ENCODE results near the gene SLC35D1. TPM values are rescaled to one million over a fixed set of nuclear protein-coding genes. Genes with fewer than 3 reads are reported as not detected.

The SLC35D1 gene
- total and polyA plus RNA-seq, 10 of the 15 experiments (the other 5 are each of a cell fraction or from before 2014, with no cell fraction given) = 2.9 to 12.4 (median 8.6) TPM

DNA sequence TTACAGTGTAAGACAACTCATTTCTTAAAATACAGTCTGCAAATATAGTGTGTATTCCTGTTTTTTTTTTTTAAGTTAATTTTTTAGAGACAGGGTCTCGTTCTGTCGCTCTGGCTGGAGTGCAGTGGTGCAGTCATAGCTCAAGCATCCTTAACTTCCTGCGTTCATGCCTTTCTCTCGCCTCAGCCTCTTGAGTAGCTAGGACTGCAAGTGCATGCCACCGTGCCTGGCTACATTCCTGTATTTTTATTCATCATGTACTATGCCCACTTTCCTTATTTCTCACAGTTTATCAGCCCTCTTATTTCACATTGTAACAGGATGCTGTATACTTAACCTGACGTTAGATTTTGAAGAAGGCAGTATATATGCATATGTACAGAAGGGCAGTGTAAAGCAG lies 102.4 kb downstream of the SLC35D1 start (continued):
- TF ChIP-seq IKZF1 (conservative IDR thresholded peaks at IDR 0.05) = no peak

Small RNA genes within 50 kb of the gene (small RNA-seq; reads per million reads assigned to genes)
- gene RF00322 = not detected

Other genes with a start within 250 kb of the SLC35D1 start
- gene DNAI4, start 129.3 kb downstream of the SLC35D1 start, total RNA-seq (2014; rRNA removed) = 0.16 TPM in 1 of 2 replicates, not detected in the other
- gene DNAI4, start 129.3 kb downstream of the SLC35D1 start, total RNA-seq (2014; rRNA removed; fragmentation: Illumina TruSeq; extraction: Trizol) = 0.23 and 0.27 TPM in 2 replicates
- gene DNAI4, start 129.3 kb downstream of the SLC35D1 start, total RNA-seq (2021) = 0.46 and 0.77 TPM in 2 replicates
- 0.24 and 0.98 TPM in 2 replicates for gene DNAI4, start 129.3 kb downstream of the SLC35D1 start, polyA plus RNA-seq (2011; rRNA removed)
- 0.10 and 0.13 TPM in 2 replicates for gene DNAI4, start 129.3 kb downstream of the SLC35D1 start, polyA plus RNA-seq (2014; fragmentation: Illumina TruSeq; extraction: Trizol)
- gene DNAI4, start 129.3 kb downstream of the SLC35D1 start, polyA plus RNA-seq (2014; fragmentation: Nextera tagmentation; extraction: Ambion mirVana) = under 1 TPM; 0.15 to 0.21 TPM
- 0.15 and 0.27 TPM in 2 replicates for gene DNAI4, start 129.3 kb downstream of the SLC35D1 start, polyA plus RNA-seq (2014; rRNA removed)
- gene DNAI4, start 129.3 kb downstream of the SLC35D1 start, polyA plus RNA-seq (2016; fragmentation: Nextera tagmentation; extraction: Ambion mirVana) = 1 to 10 TPM; 1.2 to 2.3 TPM
- gene MIER1, start 129.2 kb downstream of the SLC35D1 start, total RNA-seq (2014; rRNA removed) = 24.7 and 30.9 TPM in 2 replicates
- gene MIER1, start 129.2 kb downstream of the SLC35D1 start, total RNA-seq (2014; rRNA removed; fragmentation: Illumina TruSeq; extraction: Trizol) = 33.9 and 34.2 TPM in 2 replicates
- 29.7 and 31.4 TPM in 2 replicates for gene MIER1, start 129.2 kb downstream of the SLC35D1 start, total RNA-seq (2021)
- 22.8 and 39.8 TPM in 2 replicates for gene MIER1, start 129.2 kb downstream of the SLC35D1 start, polyA plus RNA-seq (2011; rRNA removed)
- gene MIER1, start 129.2 kb downstream of the SLC35D1 start, polyA plus RNA-seq (2014; fragmentation: Illumina TruSeq; extraction: Trizol) = 26.6 and 32.5 TPM in 2 replicates
- 10 to 100 TPM; 16.1 to 24.6 TPM for gene MIER1, start 129.2 kb downstream of the SLC35D1 start, polyA plus RNA-seq (2014; fragmentation: Nextera tagmentation; extraction: Ambion mirVana)
- gene MIER1, start 129.2 kb downstream of the SLC35D1 start, polyA plus RNA-seq (2014; rRNA removed) = 13.4 and 13.6 TPM in 2 replicates
- gene MIER1, start 129.2 kb downstream of the SLC35D1 start, polyA plus RNA-seq (2016; fragmentation: Nextera tagmentation; extraction: Ambion mirVana) = 10 to 100 TPM; 35.2 to 39.8 TPM
- gene C1orf141, start 80.8 kb upstream of the SLC35D1 start, total RNA-seq (2014; rRNA removed) = not detected in 2 replicates
- not detected in 2 replicates for gene C1orf141, start 80.8 kb upstream of the SLC35D1 start, total RNA-seq (2014; rRNA removed; fragmentation: Illumina TruSeq; extraction: Trizol)
- not detected in 2 replicates for gene C1orf141, start 80.8 kb upstream of the SLC35D1 start, total RNA-seq (2021)
- not detected in 2 replicates for gene C1orf141, start 80.8 kb upstream of the SLC35D1 start, polyA plus RNA-seq (2011; rRNA removed)
- gene C1orf141, start 80.8 kb upstream of the SLC35D1 start, polyA plus RNA-seq (2014; fragmentation: Illumina TruSeq; extraction: Trizol) = not detected in 2 replicates
- not detected for gene C1orf141, start 80.8 kb upstream of the SLC35D1 start, polyA plus RNA-seq (2014; fragmentation: Nextera tagmentation; extraction: Ambion mirVana)
- not detected in 2 replicates for gene C1orf141, start 80.8 kb upstream of the SLC35D1 start, polyA plus RNA-seq (2014; rRNA removed)
- gene C1orf141, start 80.8 kb upstream of the SLC35D1 start, polyA plus RNA-seq (2016; fragmentation: Nextera tagmentation; extraction: Ambion mirVana) = not detected
- 0.49 and 0.62 TPM in 2 replicates for gene IL23R, start 112.3 kb upstream of the SLC35D1 start, total RNA-seq (2014; rRNA removed)
- gene IL23R, start 112.3 kb upstream of the SLC35D1 start, total RNA-seq (2014; rRNA removed; fragmentation: Illumina TruSeq; extraction: Trizol) = 0.54 and 0.60 TPM in 2 replicates
- gene IL23R, start 112.3 kb upstream of the SLC35D1 start, total RNA-seq (2021) = 0.19 and 0.64 TPM in 2 replicates
- 6.4 and 9.2 TPM in 2 replicates for gene IL23R, start 112.3 kb upstream of the SLC35D1 start, polyA plus RNA-seq (2011; rRNA removed)
- 0.56 and 0.63 TPM in 2 replicates for gene IL23R, start 112.3 kb upstream of the SLC35D1 start, polyA plus RNA-seq (2014; fragmentation: Illumina TruSeq; extraction: Trizol)
- under 1 TPM; 0.16 to 0.18 TPM for gene IL23R, start 112.3 kb upstream of the SLC35D1 start, polyA plus RNA-seq (2014; fragmentation: Nextera tagmentation; extraction: Ambion mirVana)
- gene IL23R, start 112.3 kb upstream of the SLC35D1 start, polyA plus RNA-seq (2014; rRNA removed) = 0.20 and 0.27 TPM in 2 replicates
- gene IL23R, start 112.3 kb upstream of the SLC35D1 start, polyA plus RNA-seq (2016; fragmentation: Nextera tagmentation; extraction: Ambion mirVana) = 1 to 10 TPM; 1.3 to 1.7 TPM